GM23248 (cell line): ENCODE results near the gene CDH4.

Experiments
- EZH2 ChIP-seq: fragments of 200-600 bp; sonication (generic); IDR thresholded peaks from 2 replicates; pipeline ENCODE4 v1.6.1; 2018; ENCODE audit warnings: antibody characterized with exemption, mild to moderate bottlenecking; ENCODE audit not compliant: insufficient read depth, poor library complexity, severe bottlenecking
- EZH2phosphoT487 ChIP-seq: fragments of 200-600 bp; sonication (generic); IDR thresholded peaks from 2 replicates; pipeline ENCODE4 v1.6.1; 2018; ENCODE audit warnings: antibody characterized with exemption, moderate library complexity, mild to moderate bottlenecking, low read depth; ENCODE audit not compliant: insufficient read depth

GRCh38 chr20:61315319-61315718 is 63.3 kb downstream of the CDH4 start:
- TF ChIP-seq EZH2phosphoT487, result no peak
- TF ChIP-seq EZH2, result no peak
